ENCODE measurements around the gene HMGCS2. TPM values are rescaled to one million over a fixed set of nuclear protein-coding genes. Genes with fewer than 3 reads are reported as not detected.

The HMGCS2 gene
- total RNA-seq, 1 experiment from 2014 or later, result not detected

DNA sequence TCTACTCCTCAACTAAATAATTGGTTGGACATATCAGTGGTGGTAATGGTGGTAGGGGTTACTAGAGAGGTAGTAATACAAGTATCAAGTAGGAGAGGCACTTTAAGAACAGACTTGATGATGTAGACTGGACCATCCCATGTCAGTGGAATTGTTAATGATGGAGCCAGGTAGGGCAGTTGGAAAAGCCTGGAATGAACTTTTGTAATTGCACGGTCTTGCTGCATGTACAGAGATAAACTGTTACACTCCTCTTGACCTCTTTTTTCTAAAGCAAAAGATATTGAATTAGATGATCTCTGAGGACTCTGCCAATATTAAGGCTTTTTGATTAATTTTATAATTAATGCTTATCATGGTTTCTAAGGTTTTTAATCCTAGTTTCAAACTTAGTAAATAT lies 5.8 kb downstream of the HMGCS2 start:
- no peak for DNase-seq (ENCODE audit: low read depth)

DNA sequence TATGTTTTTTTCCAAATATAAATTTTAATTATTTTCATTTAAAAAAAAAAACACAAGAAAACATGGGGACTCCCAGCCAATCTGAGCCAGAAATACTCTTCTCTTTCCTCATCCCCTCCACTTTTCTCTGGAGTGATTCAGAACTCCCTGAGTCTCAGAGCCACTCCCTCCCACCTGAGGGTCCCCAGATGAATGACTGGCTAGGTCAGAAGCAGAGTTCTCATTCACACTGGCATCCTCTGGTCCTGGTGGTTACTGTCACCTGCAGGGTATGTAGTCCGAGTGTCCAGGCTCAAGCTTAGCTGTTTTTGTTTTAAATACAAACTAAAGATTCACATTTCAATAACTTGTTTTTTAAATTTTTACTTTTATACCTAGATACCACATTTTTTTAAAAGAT lies 6.3 kb downstream of the HMGCS2 start:
- no peak for DNase-seq (ENCODE audit: low read depth)

DNA sequence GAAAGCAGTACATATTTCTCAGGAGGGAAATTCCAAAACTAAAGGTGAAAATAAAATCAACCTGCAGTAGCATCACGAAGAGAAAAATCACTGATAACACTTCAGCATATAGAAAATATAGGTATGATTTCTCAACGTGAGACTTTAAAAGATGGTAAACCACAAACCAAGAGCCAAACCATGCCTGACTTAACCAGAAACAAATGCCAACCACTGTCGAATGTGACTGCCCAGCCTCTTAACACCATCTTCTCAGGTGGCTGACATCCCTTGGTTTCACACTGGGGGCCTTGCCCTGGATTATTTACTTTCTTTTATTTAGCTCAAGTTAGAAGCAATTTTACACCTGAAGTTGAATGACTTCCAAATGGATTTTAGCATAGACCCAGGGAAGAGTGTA lies 10.1 kb downstream of the HMGCS2 start:
- DNase-seq (ENCODE audit: low read depth), result no peak

DNA sequence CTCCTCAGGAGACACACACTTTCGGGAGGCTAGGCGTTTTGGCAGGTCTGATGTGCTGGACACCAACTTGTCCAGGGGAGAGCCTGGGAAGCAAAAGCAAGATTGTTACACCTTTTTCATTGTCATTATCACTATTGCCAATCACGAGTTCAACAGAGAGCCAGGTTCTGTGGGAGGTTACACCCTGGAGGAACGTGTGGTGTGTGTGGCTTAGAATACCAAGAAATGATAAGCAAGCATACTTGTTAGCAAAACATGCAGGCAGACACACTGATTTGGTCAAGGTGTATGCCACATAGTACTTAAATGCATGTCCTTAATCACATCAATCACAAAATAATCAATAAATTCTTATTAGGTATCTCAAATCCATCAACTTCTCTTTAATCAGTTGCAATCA lies 16.1 kb downstream of the HMGCS2 start:
- DNase-seq (ENCODE audit: low read depth), result no peak

DNA sequence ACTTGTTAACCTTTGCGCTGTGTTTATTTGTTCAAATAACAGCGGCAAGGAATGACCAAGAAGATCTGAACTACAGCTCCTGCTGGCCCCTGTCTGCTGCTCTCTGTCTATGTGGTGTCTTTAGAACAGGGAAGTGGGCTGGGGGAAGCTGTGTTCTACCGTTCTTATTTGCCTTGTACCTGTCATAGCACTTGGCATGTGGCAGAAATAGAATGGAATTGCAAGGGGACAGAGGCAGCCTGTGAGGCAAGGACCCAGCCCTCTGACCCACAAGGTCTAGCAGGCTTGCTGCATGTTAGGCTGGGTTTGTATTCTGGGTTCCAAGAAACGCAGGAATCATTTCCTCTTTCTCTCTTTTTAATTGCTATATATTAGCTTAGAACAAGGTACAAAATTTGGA lies 20.7 kb downstream of the HMGCS2 start:
- DNase-seq (ENCODE audit: low read depth), result no peak

DNA sequence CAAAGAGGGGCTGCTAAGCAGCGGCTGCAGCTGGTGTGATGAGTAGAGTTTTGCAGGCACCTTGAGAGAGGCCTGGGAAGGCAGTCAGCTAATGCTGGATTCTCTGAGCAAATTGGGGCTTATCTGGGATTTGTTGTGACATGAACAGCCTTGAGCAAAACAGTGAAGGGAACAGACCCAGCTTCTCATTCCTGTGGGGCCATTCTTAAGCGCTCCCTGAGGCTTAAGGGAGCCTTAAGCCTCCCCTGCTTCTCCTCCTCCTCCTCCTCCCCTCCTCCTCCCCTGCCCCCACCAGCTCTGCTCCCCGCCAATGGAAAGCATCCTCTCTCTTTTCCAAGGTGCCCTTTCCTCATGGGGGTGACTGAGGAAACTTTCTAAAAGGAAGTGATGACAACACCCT lies 21.3 kb downstream of the HMGCS2 start:
- no peak for DNase-seq (ENCODE audit: low read depth)

DNA sequence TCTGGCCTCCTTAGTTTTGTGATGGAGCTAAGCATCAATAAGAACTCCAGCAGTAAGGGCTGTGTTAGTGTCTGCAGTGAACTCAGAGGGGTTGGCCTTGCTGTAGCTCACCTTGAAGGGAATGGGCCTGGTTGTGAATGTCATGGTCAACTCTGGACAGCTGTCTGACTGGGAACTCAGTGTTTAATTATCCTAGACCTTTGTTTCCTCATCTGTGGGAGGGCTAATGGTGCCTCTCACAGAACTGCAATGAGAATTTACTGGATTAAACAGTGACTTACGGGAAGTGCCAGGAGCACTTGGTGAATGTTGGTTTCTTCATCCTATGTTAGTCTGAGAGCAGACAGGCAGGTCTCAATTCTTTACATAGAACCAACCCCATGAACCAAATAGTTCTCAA lies 23.7 kb downstream of the HMGCS2 start:
- no peak for DNase-seq (ENCODE audit: low read depth)

DNA sequence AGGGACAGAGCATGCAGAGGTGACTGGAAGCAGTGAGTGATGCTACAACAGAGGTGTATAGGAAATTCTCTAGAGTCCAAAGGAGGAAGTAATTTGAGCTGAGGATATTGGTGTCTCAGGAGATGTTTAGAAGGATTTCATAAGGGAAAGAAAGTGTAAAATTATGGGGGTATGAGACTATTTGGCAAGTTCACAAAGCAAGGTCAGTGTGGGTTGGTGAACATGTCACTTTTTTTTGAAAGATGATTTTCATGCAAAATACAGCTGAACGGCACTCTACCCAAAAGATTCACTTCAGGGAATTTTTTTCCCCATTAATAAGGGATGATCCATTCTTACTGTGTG lies 24.1 kb downstream of the HMGCS2 start:
- no peak for DNase-seq (ENCODE audit: low read depth)

DNA sequence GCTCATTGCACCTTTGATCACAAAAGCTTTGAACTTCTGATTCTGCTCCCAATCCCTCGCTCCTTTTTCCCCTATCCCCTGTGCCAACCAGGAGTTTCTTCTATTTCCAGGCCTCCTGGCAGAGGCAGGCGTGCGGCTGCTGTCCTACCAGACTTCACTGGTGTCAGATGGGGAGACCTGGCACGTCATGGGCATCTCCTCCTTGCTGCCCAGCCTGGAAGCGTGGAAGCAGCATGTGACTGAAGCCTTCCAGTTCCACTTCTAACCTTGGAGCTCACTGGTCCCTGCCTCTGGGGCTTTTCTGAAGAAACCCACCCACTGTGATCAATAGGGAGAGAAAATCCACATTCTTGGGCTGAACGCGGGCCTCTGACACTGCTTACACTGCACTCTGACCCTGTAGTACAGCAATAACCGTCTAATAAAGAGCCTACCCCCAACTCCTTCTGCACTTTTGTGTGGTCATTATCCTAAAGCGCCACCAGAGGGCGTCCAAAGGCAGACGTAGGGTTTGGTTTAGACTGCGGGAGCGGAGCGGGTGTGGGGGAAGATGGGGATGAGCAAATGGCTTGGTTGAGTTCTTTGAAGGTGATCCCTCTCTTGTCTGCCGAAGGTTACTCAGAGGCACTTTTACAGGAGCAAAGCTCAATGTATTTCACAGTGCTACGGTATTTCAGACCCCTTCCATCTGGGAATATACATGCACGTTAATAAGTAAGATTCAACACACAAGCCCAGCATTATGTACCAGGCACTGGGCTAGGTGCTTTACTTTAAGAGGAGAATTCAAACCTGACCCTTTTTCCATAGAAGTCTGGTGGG lies 24.7 kb downstream of the HMGCS2 start:
- DNase-seq (ENCODE audit: low read depth), result peak; percentile 59

DNA sequence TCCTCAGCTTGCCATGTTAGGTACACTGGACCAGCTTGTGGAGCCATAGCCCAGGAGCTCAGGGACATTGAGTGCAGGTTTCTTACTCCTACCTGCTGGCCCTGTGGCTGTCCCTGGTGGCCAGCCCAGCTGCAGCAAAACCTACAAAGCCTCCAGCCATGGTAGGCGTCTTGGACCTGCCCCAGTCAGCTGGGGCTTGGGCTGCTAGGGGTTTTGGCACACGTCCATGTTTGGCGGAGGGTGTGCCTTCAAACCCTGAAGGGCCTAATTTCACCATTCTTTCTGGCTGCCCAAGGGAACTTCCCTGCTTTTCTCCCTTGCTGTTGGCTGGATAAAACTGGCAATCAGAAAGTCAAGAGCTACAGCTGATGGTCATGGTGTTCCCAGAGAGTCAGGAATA lies 25.4 kb downstream of the HMGCS2 start:
- DNase-seq (ENCODE audit: low read depth), result no peak

DNA sequence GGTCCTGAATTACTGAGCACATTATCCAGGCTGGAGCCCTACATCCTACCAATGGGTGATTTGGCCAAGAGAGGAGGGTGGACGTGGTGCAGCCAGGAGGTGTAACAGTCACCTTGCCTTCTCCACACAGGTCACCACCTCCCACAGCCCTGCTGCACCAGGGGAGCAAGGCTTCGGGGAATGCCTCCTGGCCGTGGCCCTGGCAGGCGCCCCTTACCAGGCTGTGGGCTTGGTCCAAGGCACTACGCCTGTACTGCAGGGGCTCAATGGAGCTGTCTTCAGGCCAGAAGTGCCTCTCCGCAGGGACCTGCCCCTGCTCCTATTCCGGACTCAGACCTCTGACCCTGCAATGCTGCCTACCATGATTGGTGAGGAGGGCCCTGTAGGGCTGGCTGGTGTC lies 26.0 kb downstream of the HMGCS2 start:
- no peak for DNase-seq (ENCODE audit: low read depth)

DNA sequence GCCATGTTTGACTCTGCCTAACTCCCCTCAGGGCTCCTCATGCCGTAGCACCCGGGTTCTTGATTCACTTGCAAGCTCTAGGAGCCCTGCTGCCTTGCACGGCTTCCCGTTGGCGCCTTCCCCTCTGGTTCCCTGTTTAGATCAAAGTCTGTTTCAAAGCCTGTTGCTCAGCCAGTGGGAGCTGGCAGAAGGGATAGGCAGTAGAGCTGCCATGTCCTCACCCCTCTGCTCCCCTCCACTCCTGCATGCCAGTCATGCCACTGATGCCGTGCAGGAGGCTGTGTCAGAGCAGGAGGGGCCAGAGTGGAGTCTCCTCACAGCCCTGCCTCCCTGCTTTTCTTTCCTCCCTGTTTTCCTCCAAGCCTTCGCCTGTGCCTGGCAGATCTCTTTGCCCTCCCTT lies 26.5 kb downstream of the HMGCS2 start:
- DNase-seq (ENCODE audit: low read depth), result no peak

DNA sequence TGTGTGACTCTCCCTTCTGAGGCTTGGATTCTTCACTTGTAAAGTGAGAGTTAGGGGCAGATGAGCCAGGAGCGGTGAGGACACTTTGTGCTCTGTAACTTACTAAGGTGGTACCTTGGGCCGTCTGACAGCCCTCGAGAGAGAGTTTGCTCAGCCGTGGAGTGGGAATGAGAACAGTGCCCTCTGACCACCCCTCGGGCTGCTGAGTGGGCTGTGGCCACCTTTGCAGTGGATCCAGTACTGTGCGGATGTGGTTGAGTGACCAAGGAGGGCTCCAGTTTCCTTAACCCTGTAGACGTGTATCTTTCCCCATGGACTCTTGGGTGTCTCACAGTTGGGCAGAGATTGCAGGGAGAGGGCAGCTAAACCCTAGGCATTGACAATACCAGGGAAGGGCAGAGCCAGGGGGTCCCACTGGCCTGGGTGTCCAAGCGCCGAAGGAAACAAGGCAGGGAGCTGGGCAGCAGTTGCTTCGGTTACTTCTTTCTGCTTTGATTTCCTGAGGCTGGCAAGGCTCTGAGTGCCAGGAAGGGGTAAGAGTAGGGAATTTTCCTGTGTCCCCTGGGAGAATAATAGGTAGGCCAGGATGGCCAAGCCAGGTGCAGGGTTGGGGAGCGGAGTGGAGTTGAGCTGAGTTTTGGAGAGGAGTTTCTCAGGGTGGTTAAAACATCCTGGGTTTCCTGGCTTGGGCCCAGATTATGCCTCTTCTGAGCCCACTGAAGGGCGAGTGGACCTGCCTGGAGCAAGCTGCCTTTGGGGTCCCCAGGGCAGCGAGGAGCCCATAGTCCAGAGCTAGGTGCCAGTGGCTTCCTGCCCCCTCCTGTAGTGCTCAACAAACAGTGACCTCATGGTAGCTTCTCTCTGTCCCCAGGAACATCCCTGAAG lies 27.6 kb downstream of the HMGCS2 start:
- DNase-seq (ENCODE audit: low read depth), result no peak

DNA sequence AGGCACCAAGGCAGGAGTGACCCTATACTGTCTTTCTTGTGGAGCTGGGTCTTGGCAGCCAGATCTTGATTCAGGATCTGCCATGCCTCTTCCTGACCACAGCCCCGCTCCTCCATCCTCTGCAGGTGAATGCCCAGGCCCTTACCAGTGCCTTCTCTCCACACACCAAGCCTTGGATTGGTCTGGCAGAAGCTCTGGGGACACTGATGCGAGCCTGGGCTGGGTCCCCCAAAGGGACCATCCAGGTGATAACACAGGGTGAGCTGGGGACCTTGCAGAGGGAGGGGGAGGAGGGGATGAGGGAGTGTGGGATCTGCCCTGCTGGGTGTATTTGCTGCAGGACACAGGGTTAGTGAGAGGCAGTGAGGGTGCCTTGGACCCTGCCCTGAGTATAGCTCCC lies 28.4 kb downstream of the HMGCS2 start:
- no peak for DNase-seq (ENCODE audit: low read depth)

DNA sequence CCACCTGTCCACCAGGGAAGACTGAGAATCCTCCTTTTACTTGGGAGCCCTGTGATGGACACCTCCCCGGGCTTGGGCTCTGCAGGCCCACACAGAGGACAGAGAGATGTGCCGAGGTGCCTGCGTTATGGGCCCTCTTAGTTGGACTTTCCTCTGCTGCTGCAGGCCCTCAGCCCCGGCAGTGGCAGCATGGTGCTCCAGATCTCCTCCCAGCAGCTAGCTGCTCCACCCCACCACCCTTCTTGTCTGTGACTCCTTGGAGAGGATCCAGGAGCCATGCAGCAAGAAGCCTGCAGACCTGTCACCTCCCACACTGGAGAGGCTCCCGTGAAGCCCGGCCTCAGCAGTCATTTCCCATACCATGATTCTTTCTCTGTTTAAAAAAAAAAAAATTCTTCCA lies 29.6 kb downstream of the HMGCS2 start:
- DNase-seq (ENCODE audit: low read depth), result no peak

DNA sequence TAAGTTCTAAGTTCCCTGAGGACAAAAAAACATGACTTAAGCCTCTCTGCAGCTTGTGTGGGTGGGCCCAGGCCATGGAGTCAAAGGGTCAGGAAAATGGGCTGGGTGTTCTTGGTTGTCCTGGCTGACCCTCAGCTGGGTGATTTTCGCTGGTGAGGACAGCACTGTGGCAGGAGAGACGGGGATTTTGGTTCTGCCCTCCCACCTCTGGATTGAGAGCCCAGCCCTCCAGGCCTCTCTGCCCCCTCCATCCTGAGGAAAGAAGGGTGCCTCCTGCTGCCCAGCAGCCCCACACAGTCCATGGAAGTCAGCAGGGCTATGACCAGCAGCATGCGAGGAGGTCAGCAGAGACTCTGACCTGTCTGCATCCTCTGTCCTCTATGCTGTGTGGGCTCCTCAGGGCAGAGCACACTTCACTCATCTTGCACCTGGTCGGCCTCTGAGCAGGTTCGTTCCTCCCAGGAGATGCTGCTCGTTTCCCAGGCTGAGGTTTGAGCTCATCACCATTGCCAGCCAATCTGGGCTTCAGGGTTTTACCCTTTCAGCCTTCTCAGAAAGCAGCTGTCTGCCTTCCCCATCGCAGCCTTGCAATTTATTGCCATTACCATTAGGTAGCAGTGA lies 30.5 kb downstream of the HMGCS2 start:
- DNase-seq (ENCODE audit: low read depth), result no peak

DNA sequence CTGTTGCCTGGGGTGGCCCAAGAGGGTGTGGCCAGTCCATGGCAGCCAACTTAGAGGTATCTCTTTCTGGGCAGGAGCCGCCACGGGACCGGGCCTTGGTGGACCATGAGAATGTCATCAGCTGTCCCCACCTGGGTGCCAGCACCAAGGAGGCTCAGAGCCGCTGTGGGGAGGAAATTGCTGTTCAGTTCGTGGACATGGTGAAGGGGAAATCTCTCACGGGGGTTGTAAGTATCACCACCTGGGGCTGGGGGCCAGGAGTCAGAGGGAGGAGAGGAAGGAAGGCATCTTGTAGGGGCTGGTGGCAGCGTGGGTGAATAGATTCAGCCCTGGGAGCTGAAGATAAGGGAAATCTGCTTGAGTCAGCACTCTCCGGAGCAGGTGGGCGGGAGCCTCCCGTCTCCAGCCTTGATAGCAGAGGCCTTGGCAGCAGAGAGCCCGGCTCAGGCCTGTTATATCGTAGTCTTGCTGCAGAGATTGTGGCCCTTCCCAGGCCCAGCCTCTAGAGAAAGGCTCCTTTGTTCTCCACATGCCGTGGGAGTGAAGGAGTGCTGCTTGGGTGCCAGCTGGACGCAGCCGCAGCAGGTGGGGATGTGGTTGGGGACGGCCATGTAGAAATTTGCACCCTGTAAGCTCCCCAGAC lies 31.5 kb downstream of the HMGCS2 start:
- DNase-seq (ENCODE audit: low read depth), result peak; percentile 16

DNA sequence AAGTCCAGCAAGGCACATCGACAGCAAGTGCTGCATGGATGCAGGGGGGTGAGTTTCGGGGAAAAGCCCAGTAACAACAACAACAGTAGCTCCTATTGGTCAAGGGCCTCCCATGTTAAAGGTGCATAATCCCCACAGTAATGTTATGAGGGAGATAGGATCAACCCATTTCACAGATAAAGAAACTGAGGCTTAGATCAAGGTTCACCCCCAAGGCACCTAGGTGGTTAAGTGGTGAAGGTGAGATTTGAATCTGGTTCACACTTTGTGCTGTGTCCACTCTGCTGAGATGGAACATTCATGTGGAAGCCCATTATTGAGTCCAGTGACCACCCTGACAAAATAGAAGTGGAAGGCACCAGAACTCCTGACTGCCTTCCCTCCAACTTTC lies 32.1 kb downstream of the HMGCS2 start:
- DNase-seq (ENCODE audit: low read depth), result no peak

DNA sequence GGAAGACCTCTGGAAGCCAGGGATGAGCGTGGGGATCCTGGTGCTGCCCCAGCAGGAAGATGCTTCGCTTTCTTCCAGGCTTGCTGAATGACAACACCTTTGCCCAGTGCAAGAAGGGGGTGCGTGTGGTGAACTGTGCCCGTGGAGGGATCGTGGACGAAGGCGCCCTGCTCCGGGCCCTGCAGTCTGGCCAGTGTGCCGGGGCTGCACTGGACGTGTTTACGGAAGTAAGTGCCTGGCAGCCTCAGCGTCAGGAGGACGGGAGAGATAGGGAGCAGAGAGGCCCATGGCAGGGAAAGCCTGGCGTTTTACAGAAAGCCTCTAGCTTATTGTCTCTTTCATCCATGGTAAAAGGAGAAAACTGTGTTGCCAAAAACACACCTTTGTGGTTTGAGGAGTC lies 33.5 kb downstream of the HMGCS2 start:
- DNase-seq (ENCODE audit: low read depth), result no peak

DNA sequence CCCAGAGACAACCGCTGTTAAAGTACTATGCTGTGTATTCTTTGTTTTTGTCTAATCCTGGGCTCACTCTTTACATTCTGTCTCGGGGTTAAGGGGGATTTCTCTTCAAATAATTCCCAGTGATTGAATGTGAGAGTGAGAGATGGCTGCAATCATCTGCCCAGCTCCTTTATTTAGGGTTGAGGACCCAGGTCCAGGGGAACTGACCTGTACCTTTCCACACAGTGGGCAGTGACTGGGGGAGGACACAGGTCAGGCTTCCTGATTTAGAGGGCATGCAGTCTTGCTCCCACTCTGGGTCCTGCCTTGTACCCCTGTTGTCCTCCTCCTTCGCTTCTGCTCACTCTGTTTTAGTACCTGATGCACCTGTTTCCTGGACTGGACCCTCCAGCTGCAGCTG lies 35.0 kb downstream of the HMGCS2 start:
- no peak for DNase-seq (ENCODE audit: low read depth)

DNA sequence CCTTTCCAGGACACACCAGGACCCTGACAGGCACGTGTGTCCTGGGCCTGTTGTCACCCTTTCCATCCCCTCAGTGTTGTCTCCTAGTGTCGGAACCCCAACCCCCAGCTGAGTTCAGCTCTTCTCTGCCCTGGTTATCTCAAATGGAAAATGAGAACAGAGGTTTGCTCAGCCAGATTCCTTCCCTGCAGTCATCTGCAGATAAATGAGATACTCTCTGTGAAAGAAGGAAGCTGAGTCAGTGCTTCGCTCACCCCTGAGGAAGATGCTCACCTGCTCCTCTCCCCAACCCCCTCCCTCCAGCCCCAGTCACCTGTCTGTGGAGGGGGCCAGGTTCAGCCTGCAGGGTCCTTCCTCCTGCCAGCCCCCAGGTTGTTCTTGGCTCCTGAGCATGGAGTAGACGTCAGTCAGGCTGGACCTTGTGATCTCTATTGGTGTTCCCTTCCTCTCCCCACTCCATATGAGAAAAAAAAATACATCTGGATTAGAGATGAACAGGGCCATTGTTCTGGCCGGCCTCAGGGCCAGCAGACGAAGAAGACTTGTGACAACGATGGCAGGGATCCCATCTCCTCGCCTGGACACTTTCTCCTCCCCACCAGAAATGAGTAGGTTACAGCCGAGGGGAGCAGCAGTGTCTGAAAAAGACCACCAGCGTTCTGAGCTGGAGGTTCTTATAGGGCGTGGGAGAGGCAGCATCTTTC lies 36.1 kb downstream of the HMGCS2 start:
- DNase-seq (ENCODE audit: low read depth), result peak; percentile 19

All from RPMI7951 (cell line).